Measurements from ENCODE around the gene PILRA. TPM values are rescaled to one million over a fixed set of nuclear protein-coding genes. Genes with fewer than 3 reads are reported as not detected.
"Not testable (repeated sequence)": the region's sequence is repeated elsewhere in the genome, so short reads cannot be mapped to it uniquely, and the experiment has no call there.

The PILRA gene
- total RNA-seq, 1 donor from 2014 or later: 2.0 TPM

DNA sequence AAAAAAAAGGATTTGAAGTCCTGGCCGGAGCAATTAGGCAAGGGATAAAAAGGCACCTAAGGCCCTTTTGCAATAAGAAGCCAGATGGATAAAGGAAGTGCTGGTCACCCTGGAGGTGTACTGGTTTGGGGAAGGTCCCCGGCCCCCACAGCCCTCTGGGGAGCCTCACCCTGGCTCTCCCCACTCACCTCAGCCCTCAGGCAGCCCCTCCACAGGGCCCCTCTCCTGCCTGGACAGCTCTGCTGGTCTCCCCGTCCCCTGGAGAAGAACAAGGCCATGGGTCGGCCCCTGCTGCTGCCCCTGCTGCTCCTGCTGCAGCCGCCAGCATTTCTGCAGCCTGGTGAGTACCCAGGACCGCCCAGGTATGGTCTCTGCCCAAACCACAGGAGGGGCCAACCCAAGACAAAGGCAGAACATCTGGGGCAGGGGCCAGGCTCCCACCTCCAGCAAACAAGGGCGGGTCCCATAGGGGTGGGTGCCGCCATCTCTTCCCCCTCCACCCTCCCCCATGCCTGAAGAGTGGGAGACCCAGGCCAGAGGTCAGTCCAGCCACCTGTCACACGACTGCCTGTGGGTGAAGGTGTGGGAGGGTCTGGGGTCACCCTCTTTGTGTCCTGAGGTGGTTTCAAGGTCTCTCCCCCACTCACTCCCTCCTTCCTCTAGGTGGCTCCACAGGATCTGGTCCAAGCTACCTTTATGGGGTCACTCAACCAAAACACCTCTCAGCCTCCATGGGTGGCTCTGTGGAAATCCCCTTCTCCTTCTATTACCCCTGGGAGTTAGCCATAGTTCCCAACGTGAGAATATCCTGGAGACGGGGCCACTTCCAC, 15.0 kb upstream of the PILRA start, which contains the start of gene PILRB:
Gene PILRB (plus strand): TSS at position 91 of the 830 bp plus-strand sequence. CDS start 186 bp downstream, at position 277.
- peak; percentile 16 for DNase-seq (ENCODE audit: low read depth)

GRCh38 chr7:100358857-100359212, 14.5 kb upstream of the PILRA start:
- no peak for DNase-seq (ENCODE audit: low read depth)

DNA sequence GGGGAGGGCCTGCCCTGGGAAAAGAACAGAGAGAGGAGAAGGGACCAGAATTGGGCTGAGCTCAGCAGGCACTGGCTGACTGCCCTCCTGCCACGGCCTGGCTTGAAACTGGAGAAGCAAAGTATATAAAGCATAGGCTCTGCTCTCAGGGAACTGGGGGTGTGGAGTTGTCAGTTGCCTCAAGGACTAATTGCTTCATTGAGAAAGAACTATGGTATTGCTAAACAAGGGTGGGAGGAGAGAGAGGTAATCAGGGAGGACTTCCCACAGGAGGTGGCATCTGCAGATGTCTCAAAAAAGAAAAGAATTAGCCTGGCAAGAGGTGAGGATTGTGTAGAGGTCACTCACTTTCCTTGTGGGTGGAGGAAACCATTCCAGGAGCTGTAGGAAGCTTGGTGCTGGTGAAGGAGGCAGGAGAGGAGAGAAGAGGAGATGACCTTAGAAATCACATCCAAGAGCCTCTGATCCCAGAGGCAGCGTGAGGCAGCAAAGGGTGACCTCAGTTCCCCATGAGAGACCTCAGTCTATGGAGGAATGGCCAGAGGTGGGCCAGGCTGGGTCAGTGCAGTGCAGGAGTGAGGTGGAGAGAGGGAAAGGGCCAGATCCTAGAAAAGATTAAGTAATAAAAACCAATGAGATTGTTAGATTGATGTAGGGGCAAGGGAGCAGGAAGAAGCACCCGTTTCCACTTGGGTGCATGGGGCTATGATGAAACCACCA, 13.0 kb upstream of the PILRA start:
- DNase-seq (ENCODE audit: low read depth): no peak

GRCh38 chr7:100363098-100363497, 10.2 kb upstream of the PILRA start:
- DNase-seq (ENCODE audit: low read depth): no peak

DNA sequence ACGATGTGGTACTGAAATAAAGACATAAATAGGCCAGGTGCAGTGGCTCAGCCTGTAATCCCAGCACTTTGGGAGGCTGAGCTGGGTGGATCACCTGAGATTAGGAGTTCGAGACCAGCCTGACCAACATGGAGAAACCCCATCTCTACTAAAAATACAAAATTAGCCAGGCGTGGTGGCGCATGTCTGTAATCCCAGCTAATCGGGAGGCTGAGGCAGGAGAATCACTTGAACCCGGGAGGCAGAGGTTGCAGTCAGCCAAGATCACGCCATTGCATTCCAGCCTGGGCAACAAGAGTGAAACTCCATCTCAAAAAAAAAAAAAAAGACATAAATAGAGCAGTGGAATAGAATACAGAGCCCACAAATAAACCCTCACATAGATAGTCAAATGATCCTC, 9.5 kb upstream of the PILRA start:
- DNase-seq (ENCODE audit: low read depth): not testable (repeated sequence)

DNA sequence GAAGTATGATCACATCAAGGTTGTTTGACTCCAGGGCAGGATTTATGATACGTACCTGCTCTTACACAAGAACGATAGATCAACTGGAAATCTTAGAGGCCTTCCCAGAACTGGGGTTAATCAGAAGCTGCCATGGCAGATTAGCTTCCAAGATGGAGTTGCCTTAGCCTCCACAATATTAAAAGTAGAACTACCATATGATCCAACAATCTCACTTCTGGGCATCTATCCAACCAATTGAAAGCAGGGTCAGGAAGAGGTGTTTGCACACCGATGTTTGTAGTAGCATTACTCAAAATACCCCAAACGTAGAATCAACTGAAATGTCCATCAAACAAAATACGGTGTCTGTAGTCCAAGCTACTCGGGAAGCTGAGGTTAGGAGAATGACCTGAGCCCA, 8.8 kb upstream of the PILRA start:
- no peak for DNase-seq (ENCODE audit: low read depth)

GRCh38 chr7:100365998-100366367, 7.3 kb upstream of the PILRA start:
- not testable (repeated sequence) for DNase-seq (ENCODE audit: low read depth)

- DNase-seq (ENCODE audit: low read depth): no peak
Measured at GRCh38 chr7:100366411-100367250, 6.7 kb upstream of the PILRA start.

GRCh38 chr7:100367251-100367620, 6.1 kb upstream of the PILRA start:
- no peak for DNase-seq (ENCODE audit: low read depth)

DNA sequence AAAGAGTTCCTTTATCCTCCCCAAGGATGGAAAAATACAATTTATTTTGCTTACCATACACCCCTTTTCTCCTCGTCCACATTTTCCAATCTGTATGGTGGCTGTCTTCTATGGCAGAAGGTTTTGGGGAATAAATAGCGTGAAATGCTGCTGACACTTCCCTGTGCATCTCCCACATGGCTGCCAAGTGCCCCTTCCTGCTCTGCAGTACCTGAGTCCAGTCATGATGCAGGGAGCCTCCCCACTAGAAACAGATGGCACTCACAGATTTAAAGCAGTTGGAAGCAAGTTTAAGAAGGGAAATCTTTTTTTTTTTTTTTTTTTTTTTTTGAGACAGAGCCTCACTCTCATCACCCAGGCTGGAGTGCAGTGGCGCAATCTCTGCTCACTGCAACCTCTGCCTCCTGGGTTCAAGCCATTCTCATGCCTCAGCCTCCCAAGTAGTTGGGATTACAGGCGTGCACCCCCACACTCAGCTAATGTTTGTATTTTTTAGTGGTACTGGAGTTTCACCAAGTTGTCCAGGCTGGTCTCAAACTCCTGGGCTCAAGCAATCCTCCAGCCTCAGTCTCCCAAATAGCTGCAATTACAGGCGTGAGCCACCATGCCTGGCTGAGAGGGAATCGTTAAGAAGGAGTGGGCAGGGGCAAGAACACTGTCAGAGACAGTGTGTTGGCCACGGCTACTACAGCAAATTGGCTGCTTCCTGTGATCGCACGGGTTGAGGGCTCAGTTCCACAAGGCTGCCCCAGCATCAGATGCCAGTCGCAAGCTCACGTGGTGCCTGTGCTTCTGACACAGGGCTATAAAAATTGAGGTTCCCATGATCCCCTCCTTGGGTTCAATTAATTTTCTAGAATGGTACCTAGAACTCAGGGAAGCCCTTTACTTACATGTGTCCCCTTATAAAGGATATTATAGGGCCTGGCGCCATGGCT, 5.3 kb upstream of the PILRA start:
- no peak for DNase-seq (ENCODE audit: low read depth)

- DNase-seq (ENCODE audit: low read depth): no peak
Measured at GRCh38 chr7:100369105-100369504, 4.2 kb upstream of the PILRA start.

GRCh38 chr7:100370303-100370702, 3.0 kb upstream of the PILRA start:
- no peak for DNase-seq (ENCODE audit: low read depth)

DNA sequence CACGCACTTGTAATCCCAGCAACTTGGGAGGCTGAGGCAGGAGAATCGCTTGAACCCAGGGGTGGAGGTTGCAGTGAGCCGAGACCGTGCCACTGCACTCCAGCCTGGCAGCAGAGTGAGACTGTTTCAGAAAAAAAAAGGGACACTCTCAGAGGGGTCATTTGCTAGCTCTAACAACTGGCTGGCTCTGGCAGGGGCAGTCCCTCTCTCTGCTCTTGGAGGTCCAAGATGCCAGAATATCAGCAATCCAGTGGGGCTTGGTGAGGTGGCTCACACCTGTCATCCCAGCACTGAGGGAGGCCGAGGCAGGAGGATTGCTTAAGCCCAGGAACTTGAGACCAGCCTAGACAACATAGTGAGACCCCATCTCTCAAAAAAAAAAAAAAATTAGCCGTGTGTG, 2.5 kb upstream of the PILRA start:
- no peak for DNase-seq (ENCODE audit: low read depth)

- no peak for DNase-seq (ENCODE audit: low read depth)
Measured at GRCh38 chr7:100371561-100372171, 1.6 kb upstream of the PILRA start.

GRCh38 chr7:100372256-100372655, 1.0 kb upstream of the PILRA start:
- DNase-seq (ENCODE audit: low read depth): no peak

- no peak for DNase-seq (ENCODE audit: low read depth)
Measured at GRCh38 chr7:100372694-100373093, 593 bp upstream of the PILRA start.

DNA sequence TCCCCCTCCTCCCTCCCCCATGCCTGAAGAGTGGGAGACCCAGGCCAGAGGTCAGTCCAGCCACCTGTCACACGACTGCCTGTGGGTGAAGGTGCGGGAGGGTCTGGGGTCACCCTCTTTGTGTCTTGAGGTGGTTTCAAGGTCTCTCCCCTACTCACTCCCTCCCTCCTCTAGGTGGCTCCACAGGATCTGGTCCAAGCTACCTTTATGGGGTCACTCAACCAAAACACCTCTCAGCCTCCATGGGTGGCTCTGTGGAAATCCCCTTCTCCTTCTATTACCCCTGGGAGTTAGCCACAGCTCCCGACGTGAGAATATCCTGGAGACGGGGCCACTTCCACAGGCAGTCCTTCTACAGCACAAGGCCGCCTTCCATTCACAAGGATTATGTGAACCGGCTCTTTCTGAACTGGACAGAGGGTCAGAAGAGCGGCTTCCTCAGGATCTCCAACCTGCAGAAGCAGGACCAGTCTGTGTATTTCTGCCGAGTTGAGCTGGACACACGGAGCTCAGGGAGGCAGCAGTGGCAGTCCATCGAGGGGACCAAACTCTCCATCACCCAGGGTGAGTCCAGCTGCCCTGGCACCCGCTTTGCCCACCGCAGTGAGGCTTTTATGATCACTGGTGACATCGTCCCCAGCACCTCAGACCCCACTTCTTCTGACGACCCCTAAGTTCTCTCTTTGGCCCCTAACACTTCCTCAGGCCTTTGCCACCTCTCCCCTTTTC, 747 bp downstream of the PILRA start:
- peak; percentile 51 for DNase-seq (ENCODE audit: low read depth)

GRCh38 chr7:100374601-100375000, 1.3 kb downstream of the PILRA start:
- DNase-seq (ENCODE audit: low read depth): no peak

DNA sequence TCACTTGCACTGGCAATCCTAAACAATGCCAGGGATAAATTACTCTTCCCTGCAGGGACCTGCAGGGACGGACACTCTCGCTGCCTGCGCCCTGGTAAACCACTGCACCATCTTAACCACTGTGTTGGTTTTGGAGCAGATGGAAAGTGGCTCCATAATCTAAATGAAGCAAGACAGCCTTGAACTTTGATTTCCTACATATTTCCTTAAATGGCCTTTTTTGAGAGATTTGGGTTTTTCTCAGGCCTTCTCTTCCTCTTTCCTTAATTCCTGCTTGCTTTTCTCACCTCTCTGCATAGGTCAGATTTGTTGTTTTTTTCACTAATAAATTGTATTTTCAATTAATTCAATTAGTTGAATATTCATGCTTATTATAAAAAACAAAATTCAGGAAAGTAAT, 2.8 kb downstream of the PILRA start:
- no peak for DNase-seq (ENCODE audit: low read depth)

- no peak for DNase-seq (ENCODE audit: low read depth)
Measured at GRCh38 chr7:100378114-100378755, 4.9 kb downstream of the PILRA start.

All from renal cortical epithelial cell (primary cell).